HG02885 (cell line): ENCODE measurements around the gene ZNF837.
A peak's percentile ranks its signal among the peaks of the same experiment; 100 is the strongest.

ENCODE experiments used
- ATAC-seq: cut with Tn5 transposase; IDR thresholded peaks from one replicate; pipeline ENCODE4 v1.9.1; 2021; ENCODE audit warnings: mild to moderate bottlenecking; ENCODE audit not compliant: unreplicated experiment, poor library complexity

The ZNF837 gene

DNA sequence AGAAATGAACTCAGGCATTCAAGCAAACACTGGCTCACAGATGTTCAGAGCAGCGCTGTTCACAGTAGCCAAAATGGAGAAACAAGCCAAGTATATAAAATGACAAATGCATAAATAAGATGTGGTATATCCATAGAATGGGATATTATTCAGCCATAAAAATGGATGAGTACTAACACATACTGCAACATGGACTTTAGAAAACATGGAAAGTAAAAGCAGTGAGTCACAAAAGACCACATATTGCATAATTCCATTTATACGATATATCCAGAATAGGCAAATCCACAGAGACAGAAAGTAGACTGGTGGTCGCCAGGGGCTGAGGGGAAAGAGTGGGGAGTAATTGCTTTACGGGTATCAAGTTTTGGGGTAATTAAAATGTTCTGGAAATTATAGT lies 6.6 kb downstream of the ZNF837 start:
- ATAC-seq: no peak

DNA sequence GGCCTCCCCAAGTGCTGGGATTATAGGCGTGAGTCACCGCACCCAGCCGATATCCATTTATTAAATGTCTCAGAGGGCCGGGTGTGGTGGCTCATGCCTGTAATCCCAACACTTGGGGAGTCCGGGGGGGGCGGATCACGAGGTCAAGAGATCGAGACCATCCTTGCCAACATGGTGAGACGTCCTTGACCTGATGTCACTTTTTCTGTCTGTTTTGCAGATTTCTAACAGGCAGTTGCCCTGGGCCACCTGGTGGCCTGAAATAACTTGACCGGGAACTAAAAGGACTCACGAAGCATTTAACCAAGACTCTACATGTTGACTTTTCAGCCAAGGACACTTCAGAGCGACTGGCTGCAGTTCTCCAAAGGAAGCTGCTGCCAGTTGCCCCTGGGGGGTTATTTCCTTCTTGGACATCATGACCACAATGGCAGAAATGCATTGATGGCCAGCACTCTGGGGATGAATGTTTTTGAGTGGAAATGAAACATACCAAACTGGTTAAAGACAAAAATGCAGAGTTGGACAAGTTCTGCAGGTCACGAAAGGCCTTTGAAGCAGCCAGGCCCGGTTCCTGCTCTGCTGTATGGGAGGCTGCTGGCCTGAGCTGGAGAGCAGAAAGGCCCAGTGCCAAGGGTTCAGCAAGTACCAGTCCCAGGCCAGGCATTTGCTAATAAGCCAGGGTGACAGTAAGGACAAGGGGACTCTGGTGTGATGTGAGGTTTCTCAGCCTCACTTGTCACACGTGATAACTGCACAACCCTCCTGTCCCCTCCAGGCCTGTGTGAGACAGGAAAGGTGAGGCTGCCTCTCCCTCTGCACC lies 8.3 kb downstream of the ZNF837 start:
- ATAC-seq: no peak

DNA sequence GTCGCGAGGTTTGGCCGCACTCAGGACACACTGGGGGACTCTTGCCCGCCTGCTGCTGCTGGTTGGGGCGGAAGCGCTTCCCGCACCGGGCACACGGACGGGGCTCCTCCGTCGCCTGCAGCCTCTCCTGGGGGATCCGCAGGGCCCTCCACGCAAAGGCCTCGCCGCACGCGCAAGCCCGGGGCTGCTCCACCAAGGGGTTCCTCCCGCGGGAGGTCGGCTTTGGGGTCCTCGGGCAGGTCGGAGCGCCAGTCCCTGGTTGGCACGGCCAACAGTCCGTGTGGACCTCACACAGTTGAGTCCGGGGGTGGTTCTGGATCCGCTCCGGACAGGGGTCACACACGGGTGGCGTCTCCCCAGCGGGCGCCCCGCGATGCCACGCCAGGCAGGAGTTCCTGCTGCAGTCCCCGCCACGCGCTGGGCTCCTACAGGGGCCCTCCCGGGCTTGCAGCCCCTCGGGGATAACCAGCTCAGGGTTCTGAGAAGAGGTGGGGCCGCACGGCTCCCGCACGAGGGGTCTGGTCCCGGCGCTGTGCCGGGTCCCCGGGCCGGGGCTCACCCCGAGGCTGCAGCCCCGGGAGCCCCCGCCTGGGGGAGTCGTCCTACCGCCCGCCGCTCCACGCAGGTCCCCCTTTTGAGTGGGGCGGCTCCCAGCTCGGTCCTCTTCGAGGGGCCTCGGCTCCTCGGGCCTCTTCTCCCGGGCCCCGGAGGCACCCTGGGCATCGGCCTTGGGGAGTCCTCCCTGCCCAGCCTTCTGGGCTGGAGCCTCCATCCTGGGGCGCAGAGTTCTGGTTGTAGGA lies 12.1 kb downstream of the ZNF837 start:
- ATAC-seq: no peak

DNA sequence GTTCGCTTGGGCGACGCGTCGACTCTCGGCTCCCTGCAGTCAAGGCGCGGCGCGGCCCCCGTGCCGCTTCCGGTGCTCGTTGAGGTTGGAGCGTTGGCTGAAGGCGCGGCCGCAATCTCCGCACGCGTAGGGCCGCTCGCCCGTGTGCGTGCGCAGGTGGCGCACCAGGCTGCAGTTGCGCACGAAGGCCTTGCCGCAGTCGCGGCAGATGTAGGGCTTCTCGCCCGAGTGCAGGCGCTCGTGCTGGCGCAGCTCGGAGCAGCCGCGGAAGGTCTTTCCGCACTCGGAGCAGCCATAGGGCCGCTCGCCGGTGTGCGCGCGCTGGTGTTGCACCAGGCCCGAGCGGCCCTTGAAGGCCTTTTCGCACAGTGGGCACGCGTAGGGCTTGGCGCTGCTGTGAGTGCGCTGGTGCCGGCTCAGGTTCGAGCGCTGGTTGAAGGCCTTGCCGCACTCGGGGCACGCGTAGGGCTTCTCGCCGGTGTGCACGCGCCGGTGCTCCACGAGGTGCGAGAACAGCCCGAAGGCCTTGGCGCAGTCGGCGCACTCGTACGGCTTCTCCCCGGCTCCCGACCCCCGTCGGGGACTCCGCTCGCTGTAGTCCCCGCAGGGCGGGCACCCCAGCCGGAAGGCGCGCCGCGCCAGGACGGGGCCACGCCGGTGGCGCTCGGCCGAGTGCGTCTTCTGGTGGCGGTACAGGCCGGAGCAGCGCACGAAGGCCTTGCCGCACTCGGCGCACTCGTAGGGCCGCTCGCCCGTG lies 13.0 kb downstream of the ZNF837 start:
- no peak for ATAC-seq

DNA sequence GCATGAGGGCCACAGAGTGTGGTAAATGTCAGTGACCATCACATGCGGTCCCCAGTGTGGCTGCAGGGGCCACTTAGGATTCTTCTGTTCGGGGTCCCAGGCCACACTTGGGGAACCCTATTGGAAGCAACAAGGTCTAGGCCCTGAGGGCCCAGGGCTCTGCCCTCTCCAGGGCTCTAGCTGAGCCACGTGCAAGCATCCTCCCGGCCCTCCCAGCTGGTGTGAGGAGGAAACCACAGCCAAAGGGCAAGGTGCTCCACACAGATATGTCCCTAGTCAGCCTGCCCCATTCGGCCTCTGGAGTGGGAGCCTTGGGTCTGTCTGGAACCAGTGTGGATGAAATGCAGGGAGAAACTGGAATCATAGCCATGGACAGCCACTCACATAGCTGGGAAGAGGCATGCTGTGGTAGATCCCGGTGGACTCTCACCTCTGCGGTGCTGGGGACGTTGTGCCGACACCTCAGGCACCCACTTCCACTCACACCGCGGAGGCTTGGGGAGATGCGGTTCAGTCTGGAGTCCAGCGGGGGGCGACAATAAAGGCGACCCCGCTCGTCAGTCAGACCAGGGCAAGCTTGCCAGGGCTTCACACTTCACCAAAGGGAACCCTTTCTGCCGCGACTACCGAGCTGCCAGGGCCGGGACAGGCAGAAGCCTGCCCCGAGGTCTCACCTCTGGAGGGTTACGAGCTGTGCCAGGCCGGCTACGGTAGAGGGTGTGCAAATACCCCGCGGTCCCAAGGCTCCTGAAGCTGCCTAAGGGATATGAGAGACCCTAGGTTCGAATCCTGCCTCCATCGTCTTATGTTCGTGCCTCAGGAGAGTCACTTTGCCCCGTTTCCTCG lies 14.0 kb downstream of the ZNF837 start:
- ATAC-seq: no peak

DNA sequence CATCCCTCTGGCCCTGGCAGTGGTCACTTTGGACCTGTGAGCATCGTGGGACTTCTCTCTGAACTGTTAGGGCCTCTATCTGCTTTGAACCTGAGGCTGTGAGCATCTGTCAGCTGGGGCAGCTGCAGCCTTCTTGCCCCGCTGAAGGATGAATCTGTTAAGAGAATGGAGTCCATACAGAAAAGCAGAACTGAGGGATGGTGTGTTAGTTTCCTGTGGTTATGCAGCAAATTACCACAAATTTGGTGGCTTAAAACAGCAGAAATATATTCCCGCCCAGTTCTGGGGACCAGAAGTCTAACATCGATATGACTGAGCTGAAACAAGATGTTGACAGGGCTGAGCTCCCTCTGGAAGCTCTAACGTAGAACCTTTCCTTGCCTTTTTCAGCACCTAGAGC lies 16.7 kb downstream of the ZNF837 start:
- ATAC-seq: no peak

DNA sequence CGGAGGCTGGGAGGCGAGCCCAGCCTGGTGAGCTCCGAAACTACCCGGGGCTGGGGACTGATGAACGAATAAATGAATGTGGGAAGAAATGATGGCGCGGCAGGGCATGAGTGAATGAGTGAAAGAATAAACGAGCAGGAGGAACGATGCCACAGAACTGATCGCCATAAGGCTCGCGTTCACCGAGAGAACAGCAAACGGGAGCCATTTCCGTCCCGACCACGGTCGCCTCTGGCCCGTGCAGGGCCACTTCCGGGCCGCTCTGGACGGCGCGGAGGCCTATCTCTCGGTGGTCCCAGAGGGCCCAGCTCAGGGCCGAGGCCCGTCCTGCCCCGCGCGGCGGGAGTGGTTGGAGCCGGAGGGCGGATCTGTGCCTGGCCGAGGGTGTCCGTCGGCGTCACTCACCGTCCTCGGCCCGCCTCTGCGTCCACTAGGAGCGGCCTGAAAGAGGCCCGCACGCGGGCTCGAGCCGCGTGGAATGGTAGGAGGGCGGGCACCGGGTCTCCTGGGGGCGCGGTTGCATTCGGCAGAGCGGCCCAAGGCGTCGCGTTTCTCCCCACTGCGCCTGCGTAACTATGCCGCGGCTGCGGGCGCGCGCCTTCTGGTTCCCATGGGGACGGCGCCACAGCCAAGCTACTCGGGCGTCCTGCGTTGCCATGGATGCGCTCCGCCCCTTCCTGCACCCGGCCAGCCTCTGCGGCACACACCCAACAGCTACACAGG lies 18.4 kb downstream of the ZNF837 start, which contains the start of gene ZNF497:
Gene ZNF497 (minus strand): TSS at position 480 of the 723 bp plus-strand sequence. CDS start 5,116 bp downstream, outside the sequence.
- peak; percentile 92 for ATAC-seq

DNA sequence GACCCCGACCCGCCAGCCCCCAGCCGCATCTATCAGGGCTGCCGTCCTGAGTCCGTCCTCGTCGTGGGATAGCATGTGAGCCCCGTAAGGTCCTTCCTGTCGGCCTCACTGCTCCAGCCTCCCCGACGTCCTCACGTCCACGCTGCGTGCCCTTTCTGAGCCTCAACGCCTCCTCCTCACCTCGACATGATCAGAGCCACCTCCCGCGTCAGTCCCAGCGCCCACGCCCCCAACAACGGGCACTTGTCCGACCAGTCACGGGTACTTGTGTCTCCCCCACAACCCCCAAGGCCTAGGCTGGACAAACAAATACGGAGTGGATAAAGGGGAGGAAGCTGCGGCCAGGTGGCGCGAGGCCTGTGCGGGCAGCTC lies 18.9 kb downstream of the ZNF837 start:
- ATAC-seq: no peak

DNA sequence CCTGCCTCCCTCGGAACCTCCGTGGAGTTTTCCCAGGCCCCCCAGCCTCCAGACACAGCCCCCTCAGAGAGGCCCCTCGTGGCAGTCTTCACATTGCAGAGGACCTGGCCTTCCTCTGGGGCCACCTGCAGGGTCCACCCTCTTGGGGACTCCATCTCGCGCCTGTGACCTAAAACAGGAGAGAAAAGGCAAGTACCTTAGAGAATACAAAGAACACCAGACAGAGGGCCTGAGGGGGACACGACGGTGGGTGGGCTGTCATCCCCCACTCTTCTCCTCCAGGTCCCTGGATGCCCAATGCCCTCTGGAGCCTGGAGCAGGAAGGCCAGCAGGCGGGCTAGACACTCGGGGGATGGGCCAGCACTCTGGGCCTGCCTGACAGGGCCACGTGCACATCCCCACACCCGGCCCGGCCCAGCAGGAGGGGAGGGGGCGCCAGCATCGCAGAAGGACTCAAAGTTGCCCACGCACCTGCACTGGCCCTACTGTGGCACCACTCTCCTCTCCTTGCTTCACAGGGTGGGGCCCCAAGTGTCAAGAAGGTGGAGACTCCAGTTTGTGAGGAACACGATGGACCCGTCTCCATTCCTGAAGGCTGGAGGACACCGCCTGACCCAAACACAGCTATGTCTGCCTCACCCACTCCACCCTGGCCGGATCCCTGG lies 23.2 kb downstream of the ZNF837 start:
- ATAC-seq: no peak

DNA sequence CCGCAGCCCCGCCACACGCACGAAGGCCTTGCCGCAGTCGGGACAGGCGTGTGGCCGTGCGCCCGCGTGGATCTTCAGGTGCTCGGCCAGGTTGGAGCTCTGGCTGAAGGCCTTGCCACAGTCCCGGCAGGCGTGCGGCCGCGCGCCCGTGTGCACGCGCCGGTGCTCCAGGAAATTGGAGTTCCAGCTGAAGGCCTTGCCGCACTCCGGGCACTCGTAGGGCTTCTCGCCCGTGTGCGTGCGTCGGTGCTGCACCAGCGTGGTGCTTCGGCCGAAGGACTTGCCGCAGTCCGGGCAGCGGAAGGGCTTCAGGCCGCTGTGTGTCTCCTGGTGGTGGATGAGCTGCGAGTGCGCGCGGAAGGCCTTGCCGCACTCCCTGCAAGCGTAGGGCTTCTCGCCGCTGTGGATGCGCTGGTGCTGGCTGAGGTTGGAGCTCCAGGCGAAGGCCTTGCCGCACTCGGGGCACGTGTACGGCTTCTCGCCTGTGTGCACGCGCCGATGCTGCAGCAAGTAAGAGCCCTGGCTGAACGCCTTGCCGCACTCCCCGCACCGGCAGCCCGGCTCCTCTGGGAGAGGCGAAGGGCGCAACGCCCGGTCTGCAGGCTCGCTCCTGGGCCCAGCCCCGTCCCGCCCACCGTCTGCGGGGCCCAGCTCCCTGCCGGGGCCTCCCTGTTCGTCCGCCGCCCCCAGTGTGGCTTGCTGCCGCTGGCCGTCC lies 23.9 kb downstream of the ZNF837 start:
- no peak for ATAC-seq

DNA sequence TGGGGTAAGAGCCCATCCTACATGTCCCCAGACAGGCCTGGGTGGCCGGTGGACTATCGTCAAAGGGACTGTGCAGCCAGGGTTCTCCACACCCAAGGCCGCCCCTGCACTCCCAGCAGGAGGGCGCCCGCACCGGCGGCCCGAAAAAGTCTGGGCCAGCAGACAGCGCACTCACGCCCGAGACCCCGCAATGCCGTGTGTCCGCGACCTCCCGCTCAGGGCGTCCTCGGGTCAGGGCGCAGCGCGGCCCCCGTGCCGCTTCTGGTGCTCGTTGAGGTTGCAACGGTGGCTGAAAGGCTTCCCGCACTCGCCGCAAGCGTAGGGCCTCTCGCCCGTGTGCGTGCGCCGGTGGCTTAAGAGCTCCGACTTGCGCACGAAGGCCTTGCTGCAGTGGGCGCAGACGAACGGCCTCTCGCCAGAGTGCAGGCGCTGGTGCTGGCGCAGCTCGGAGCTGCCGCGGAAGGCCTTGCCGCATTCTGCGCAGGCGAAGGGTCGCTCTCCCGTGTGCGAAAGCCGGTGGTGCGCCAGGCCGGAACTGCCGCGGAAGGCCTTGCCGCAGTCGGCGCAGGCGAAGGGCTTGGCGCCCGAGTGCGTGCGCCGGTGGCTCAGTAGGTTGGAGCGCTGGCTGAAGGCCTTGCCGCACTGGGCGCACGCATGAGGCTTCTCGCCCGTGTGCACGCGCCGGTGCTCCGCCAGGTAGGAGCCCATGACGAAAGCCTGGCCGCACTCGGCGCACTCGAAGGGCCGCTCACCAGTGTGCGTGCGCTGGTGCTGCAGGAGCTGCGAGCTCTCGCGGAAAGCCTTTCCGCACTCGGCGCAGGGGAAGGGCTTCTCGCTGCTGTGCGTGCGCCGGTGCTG lies 24.7 kb downstream of the ZNF837 start:
- ATAC-seq: no peak

DNA sequence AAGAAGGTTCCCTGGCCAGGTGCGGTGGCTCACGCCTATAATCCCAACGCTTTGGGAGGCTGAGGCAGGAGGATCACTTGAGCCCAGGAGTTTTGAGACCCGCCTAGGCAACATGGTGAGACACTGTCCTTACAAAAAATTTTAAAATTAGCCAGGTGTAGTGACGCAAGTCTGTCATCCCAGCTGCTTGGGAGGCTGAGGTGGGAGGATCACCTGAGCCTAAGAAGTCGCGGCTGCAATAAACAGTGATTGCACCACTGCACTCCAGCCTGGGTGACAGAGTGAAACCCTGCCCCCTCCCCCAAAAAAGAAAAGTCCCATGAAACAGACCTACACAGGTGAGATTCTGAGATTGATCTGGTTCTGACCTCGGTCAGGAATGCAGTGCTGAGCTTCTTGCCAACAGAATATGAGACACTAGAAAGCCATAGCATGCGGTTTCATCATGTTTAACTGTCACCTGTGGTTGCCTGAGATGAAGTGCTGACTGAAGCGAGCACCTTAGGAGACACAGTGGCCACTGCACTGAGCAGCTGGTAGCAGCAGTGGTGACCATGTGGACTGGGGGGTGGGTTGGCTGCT lies 25.5 kb downstream of the ZNF837 start:
- ATAC-seq: no peak

DNA sequence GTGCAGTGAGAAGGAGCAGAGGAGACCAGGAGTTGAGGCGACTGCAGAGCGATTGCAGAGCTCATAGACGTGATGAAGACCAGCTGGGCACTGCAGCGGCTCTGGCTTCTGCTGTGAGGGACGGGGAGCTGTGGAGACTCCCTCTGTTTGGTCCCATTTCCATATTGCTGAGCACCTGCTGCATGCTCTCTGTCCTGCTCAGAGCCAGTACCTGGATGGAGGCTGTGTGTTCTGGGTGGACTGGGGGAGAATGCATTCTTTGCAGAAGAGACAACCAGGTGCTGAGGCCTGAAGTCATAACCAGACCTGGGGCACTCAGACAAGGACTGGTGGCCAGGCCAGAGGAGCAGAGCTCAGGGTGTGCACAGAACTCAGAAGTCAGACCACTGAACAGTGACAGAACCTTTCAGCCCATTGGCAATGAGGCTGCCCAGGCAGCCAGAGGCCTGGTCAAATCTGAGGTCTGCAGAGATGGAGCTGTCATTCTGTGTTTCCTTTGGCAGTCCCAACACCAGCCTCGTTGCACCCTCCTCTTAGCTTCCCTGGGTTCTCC lies 26.3 kb downstream of the ZNF837 start:
- ATAC-seq: no peak

DNA sequence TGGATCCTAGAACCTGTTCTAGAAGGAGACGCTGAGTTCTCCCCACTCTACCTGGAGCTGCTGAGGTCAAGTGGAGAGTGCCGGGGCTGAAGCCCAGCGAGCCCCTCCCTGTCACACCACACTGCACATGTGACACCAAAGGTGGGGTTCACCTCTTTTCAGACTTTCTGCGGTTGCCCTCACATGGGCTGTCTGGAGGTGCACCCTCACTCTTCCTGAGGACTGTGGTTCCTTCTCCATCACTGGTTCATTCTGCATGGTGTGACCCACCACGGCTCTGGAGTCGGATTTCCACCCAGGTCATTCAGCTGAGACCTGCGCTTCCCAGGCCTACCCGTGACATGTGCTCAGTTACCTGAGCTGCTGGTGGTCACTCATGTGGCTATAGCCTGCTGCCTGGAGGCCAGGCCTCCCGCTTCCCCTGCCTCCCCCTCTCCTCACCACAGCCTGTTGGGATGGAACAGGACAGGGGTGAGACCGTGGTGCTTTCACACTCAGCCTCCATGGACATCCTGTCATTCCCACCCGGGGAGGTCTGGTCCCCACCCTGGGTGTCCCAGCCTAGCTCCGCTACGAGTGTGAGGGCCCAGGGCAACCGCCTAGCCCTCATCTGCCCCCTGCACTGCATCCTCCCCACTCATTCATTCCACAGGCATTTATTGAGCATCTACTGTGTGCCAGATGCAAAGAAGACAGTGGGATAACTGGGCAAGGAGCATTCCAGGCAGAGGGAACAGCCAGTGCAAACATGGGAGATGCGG lies 26.9 kb downstream of the ZNF837 start:
- ATAC-seq: no peak

DNA sequence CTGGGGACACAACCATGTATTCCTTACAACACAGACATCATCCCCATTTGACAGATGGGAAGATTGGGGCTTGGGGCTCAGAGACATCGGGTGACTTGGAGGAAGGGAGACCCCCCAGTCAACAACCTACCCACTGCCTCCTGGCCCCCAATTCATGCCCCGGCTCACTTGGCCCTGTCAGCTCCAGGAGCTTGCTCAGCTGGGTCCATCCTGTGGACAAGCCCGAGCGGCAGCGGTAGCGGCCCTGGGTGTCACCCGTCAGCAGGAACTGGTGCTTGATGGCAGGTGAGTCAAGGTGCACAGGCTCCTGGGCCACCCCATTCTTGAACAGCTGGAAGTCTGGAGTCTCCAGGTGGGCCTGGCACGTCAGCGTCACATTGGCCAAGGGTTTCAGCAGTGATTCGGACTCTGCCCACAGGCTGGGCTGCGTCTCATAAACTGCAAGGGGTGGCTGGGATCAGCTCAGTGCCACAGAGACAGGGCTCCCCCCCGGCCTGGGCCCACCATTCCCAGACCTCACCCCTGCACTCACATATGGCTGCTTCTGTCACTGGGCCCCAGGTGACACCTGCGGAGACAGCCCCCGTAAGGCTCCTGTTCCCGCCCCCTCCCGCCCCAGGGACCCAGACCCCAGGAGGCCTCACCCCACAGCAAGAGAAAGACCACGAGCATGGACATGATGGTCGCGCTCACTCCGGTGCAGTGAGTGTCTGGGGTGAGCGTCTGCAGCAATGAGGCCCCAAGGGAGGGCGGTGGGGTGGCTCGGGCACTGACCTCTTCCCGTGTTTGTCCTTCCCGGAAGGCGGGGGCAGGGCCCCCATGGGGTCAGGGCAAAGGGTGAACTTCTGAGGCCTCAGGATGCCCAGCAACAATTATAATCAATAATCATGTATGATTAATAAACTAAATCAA lies 27.8 kb downstream of the ZNF837 start, which contains the start of gene A1BG:
Gene A1BG (minus strand): TSS at position 733 of the 912 bp plus-strand sequence. CDS start 55 bp downstream, at position 678.
- ATAC-seq: no peak
